Activated CD8-positive, alpha-beta T cell treated with anti-CD3 and anti-CD28 coated beads, Interleukin-2, amount 10 ng/mL, durations not matched to agents 7 days and 5 days (primary cell): ENCODE results near the gene CSRNP3. TPM values are rescaled to one million over a fixed set of nuclear protein-coding genes. Genes with fewer than 3 reads are reported as not detected.

Source experiments
- ATAC-seq: fragments of 150-1000 bp; cut with Tn5 transposase; one replicate; pipeline ENCODE4 v1.10.0; 2021; ENCODE audit warnings: moderate library complexity
- CTCF ChIA-PET: fragments of 350-600 bp; sonication (Branson Sonifier 250); formaldehyde crosslinking; loops from one replicate; lab custom pipeline; 2021; ENCODE audit warnings: antibody characterized with exemption; lab: Charles Lee
- POLR2A ChIA-PET: fragments of 350-600 bp; sonication (Branson Sonifier 250); formaldehyde crosslinking; loops from one replicate; lab custom pipeline; 2021; ENCODE audit warnings: antibody characterized with exemption; lab: Charles Lee
- DNase-seq: peaks from one replicate; pipeline ENCODE4 v3.0.0-alpha.2; 2020
- H3K27ac Mint-ChIP-seq: one replicate; pipeline ENCODE4 v1.8.0; 2021; ENCODE audit warnings: mild to moderate bottlenecking, mixed read lengths
- H3K27me3 Mint-ChIP-seq: one replicate; pipeline ENCODE4 v1.8.0; 2021; ENCODE audit warnings: low read depth, mixed read lengths
- H3K36me3 Mint-ChIP-seq: one replicate; pipeline ENCODE4 v1.8.0; 2021; ENCODE audit warnings: low read depth, mixed read lengths
- H3K4me1 Mint-ChIP-seq: one replicate; pipeline ENCODE4 v1.8.0; 2021; ENCODE audit warnings: low read depth, mixed read lengths
- H3K4me3 Mint-ChIP-seq: one replicate; pipeline ENCODE4 v1.8.0; 2021; ENCODE audit warnings: mild to moderate bottlenecking, mixed read lengths
- H3K9me3 Mint-ChIP-seq: one replicate; pipeline ENCODE4 v1.8.0; 2022; ENCODE audit warnings: mixed read lengths; ENCODE audit not compliant: insufficient read depth
- total RNA-seq, 2 experiments: library from RNA; stranded (reverse); gene quantifications; one replicate each; pipeline ENCODE4 v1.2.3, GENCODE V29; 2021

The CSRNP3 gene
- total RNA-seq, 2 experiments from 2014 or later = not detected

GRCh38 chr2:165601065-165601830 lies 131.8 kb downstream of the CSRNP3 start:
- POLR2A ChIA-PET = no interaction called here
- ATAC-seq = no peak

DNA sequence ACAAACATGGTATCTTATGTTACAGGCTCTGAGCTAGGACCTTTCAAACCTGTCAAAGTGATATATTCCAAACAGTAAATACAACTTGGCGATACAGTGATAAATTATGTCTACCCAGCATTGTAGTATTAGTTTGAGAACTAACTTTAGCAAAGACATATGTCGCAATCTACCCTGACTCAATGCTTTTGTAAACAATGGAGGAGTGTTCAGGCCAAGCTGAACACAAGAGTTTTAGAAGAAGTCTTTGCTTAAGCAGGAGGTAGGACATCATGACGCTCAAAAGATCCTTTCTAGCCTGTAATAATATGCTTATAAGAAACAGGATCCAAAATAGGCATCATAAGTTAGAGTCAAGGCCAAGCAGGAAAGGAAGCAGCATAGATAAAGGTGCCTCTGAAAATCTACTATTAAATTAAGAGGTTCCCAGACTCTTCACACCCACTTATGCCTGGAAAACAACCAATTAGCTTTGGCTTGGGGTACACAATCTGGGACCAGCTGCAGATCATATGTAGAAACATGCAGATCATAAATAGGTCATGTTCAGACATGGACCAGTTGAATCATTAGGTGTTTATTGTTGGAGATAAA lies 132.5 kb downstream of the CSRNP3 start:
- ChIA-PET CTCF (no interaction called here), POLR2A (no interaction called here)
- H3K36me3 Mint-ChIP-seq = no peaks in the 10 kb centered on the region
- no peaks in the 10 kb centered on the region for H3K4me1 Mint-ChIP-seq
- H3K9me3 Mint-ChIP-seq = no peaks in the 10 kb centered on the region
- DNase-seq (no peak), ATAC-seq (no peak)
- no peak overlapping the region for H3K4me3 Mint-ChIP-seq
- peaks cover 4% of the 10 kb centered on the region for H3K27me3 Mint-ChIP-seq
- H3K27ac Mint-ChIP-seq = no peak overlapping the region

More at GRCh38 chr2:165601065-165601830, 131.8 kb downstream of the CSRNP3 start:
- H3K27ac Mint-ChIP-seq = no peak overlapping the region
- H3K9me3 Mint-ChIP-seq = no peaks in the 10 kb centered on the region
- CTCF ChIA-PET = no interaction called here
- no peaks in the 10 kb centered on the region for H3K36me3 Mint-ChIP-seq
- no peaks in the 10 kb centered on the region for H3K4me1 Mint-ChIP-seq
- H3K27me3 Mint-ChIP-seq = peaks cover 4% of the 10 kb centered on the region
- no peak overlapping the region for H3K4me3 Mint-ChIP-seq
- no peak for DNase-seq

DNA sequence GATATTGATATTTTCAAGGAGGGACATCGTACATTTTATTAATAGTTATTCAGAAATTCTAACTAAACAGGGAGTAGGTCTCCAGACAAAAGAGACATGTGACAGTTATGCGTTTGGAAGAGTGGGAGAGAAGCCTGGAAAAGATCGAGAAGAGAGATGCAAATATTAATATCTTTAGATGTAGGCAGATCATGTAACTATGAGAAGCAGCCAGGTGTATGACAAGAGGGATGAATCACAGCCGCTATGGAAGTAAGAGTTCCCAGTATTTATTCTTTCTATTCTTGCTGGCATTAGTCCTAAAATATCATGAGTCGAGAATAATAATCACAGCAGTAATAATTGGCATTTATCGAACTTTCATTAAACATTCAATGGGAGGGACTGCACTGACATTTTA lies 140.2 kb downstream of the CSRNP3 start:
- DNase-seq = no peak
- ChIA-PET CTCF (no interaction called here), POLR2A (no interaction called here)
- no peak for ATAC-seq
- H3K36me3 Mint-ChIP-seq = no peaks in the 10 kb centered on the region
- H3K27ac Mint-ChIP-seq = no peak overlapping the region
- no peaks in the 10 kb centered on the region for H3K9me3 Mint-ChIP-seq
- peaks cover 2% of the 10 kb centered on the region for H3K27me3 Mint-ChIP-seq
- peaks cover 5% of the 10 kb centered on the region for H3K4me1 Mint-ChIP-seq
- H3K4me3 Mint-ChIP-seq = no peak overlapping the region

GRCh38 chr2:165610591-165611029 lies 141.1 kb downstream of the CSRNP3 start:
- CTCF ChIA-PET = no interaction called here
- POLR2A ChIA-PET = no interaction called here
- no peak overlapping the region for H3K4me3 Mint-ChIP-seq
- DNase-seq (no peak), ATAC-seq (no peak)
- peaks cover 5% of the 10 kb centered on the region for H3K4me1 Mint-ChIP-seq
- no peaks in the 10 kb centered on the region for H3K36me3 Mint-ChIP-seq
- no peak overlapping the region for H3K27ac Mint-ChIP-seq
- no peaks in the 10 kb centered on the region for H3K9me3 Mint-ChIP-seq
- H3K27me3 Mint-ChIP-seq = peaks cover 2% of the 10 kb centered on the region

DNA sequence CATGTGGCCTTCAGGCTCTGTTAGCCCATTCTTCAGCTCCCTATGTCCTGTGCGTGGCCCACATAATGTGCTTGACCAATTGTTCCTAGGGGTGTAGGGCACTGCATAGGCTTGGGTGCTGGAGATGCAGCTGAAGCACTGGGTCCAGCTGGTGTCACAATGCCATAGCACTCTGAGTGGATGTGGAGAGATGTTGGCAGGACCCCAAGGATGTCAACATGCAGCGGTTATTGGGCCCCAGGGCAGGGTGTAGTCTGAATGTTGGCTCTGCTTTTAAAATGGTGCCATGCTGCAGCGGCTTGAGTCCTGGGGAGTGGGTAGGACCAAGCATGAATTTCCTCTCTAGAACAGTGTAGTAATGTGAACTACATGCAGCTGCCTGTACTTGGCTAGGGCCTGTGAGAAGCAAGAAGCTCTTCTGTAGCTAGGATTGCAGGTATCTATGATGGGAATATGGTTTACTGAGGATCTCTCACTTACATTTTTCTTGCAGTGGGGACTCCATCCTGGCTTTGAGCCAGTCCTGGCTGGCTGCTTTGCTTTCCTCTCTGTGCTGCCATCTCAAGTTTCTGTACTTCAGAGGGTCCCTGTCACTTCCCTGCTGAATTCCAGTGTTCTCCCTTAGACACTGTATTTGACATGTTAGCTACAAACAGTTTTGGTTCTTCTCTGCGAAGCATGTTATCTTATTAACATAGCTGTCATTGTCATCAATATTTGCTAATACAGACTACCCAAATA lies 148.4 kb downstream of the CSRNP3 start:
- Mint-ChIP-seq H3K4me3 (no peak overlapping the region), H3K36me3 (no peaks in the 10 kb centered on the region), H3K27me3 (peaks cover 5% of the 10 kb centered on the region), H3K9me3 (no peaks in the 10 kb centered on the region), H3K4me1 (no peaks in the 10 kb centered on the region), H3K27ac (no peak overlapping the region)
- DNase-seq (no peak), ATAC-seq (no peak)
- ChIA-PET CTCF (no interaction called here), POLR2A (no interaction called here)

GRCh38 chr2:165618806-165619205 lies 149.3 kb downstream of the CSRNP3 start:
- H3K27me3 Mint-ChIP-seq = peaks cover 5% of the 10 kb centered on the region
- no peak overlapping the region for H3K4me3 Mint-ChIP-seq
- no peaks in the 10 kb centered on the region for H3K9me3 Mint-ChIP-seq
- ChIA-PET CTCF (no interaction called here), POLR2A (no interaction called here)
- no peak overlapping the region for H3K27ac Mint-ChIP-seq
- DNase-seq (no peak), ATAC-seq (no peak)
- no peaks in the 10 kb centered on the region for H3K36me3 Mint-ChIP-seq
- H3K4me1 Mint-ChIP-seq = no peaks in the 10 kb centered on the region

GRCh38 chr2:165621086-165621560 lies 151.6 kb downstream of the CSRNP3 start:
- H3K36me3 Mint-ChIP-seq = no peaks in the 10 kb centered on the region
- DNase-seq = no peak
- no peaks in the 10 kb centered on the region for H3K9me3 Mint-ChIP-seq
- ATAC-seq = no peak
- H3K27ac Mint-ChIP-seq = no peak overlapping the region
- ChIA-PET POLR2A (no interaction called here), CTCF (no interaction called here)
- peaks cover 5% of the 10 kb centered on the region for H3K27me3 Mint-ChIP-seq
- H3K4me1 Mint-ChIP-seq = no peaks in the 10 kb centered on the region
- H3K4me3 Mint-ChIP-seq = no peak overlapping the region

DNA sequence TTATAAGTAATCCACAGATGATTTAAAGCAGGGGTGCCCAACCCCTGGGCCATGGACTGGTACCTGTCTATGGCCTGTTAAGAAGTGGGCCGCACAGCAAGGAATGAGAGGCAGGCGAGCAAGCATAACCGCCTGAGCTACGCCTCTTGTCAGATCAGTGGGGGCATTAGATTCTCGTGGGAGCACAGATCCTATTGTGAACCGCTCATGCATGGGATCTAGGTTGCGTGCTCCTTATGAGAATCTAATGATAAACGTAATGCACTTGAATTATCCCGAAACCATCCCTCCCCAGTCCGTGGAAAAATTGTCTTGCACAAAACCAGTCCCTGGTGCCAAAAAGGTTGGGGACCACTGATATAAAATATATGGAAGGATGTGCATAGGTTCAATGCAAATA lies 153.7 kb downstream of the CSRNP3 start:
- H3K27me3 Mint-ChIP-seq = peaks cover 5% of the 10 kb centered on the region
- H3K4me1 Mint-ChIP-seq = no peaks in the 10 kb centered on the region
- ATAC-seq (no peak), DNase-seq (no peak)
- ChIA-PET CTCF (interaction anchor here (2.0 kb wide), 1 partner anchor 251 kb away, joined by 6 read pairs; no protein-coding TSS in a partner anchor), POLR2A (no interaction called here)
- no peaks in the 10 kb centered on the region for H3K9me3 Mint-ChIP-seq
- H3K4me3 Mint-ChIP-seq = no peak overlapping the region
- H3K36me3 Mint-ChIP-seq = no peaks in the 10 kb centered on the region
- no peak overlapping the region for H3K27ac Mint-ChIP-seq

DNA sequence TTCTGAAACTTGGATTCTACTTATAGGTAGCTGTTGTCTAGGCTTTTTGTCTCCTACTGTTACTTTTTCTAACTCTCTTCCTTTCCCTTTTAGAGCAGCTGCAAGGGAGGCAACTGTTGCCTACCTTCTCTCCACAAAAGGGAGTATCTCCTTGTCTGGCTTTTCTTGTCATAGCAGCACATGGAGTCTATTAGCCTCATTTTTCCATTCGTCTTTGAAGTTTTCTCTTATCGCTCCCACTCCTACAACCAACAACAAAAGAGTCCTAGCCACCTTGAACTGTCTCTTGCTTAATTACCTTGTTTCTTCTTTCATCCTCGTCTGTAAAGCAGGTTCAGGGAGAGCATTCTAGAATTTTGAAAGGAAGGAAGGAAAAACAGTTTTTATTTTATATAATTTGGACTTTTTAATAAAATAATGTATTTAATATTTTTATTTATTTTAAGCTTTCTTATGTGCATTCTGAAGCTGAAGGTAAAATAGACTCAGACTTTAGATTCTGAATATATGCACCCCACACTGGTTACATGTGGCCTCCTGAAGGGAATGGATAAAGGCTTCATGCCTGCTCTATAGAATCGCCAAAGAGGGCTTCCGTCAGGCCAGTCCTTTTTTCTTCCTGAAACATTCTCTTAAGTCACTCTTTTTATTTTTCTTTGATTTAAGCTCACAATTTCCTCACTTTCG lies 154.4 kb downstream of the CSRNP3 start:
- H3K36me3 Mint-ChIP-seq = no peaks in the 10 kb centered on the region
- H3K9me3 Mint-ChIP-seq = no peaks in the 10 kb centered on the region
- DNase-seq (no peak), ATAC-seq (no peak)
- no peak overlapping the region for H3K4me3 Mint-ChIP-seq
- no peak overlapping the region for H3K27ac Mint-ChIP-seq
- H3K4me1 Mint-ChIP-seq = no peaks in the 10 kb centered on the region
- ChIA-PET POLR2A (no interaction called here), CTCF (interaction anchor here (2.0 kb wide), 1 partner anchor 251 kb away, joined by 6 read pairs; no protein-coding TSS in a partner anchor)
- peaks cover 5% of the 10 kb centered on the region for H3K27me3 Mint-ChIP-seq

- ChIA-PET CTCF (no interaction called here), POLR2A (no interaction called here)
- no peak for ATAC-seq
Observed at GRCh38 chr2:165624470-165624800, 154.9 kb downstream of the CSRNP3 start.

GRCh38 chr2:165627470-165627869 lies 158.0 kb downstream of the CSRNP3 start:
- H3K27me3 Mint-ChIP-seq = no peaks in the 10 kb centered on the region
- no peaks in the 10 kb centered on the region for H3K36me3 Mint-ChIP-seq
- peaks cover 9% of the 10 kb centered on the region for H3K4me1 Mint-ChIP-seq
- ATAC-seq (no peak), DNase-seq (no peak)
- ChIA-PET CTCF (interaction anchor here (1.6 kb wide), 1 partner anchor 247 kb away, joined by 4 read pairs; no protein-coding TSS in a partner anchor), POLR2A (no interaction called here)
- H3K27ac Mint-ChIP-seq = no peak overlapping the region
- no peaks in the 10 kb centered on the region for H3K9me3 Mint-ChIP-seq
- H3K4me3 Mint-ChIP-seq = no peak overlapping the region

More at GRCh38 chr2:165624470-165624800, 154.9 kb downstream of the CSRNP3 start:
- H3K9me3 Mint-ChIP-seq = no peaks in the 10 kb centered on the region
- no peaks in the 10 kb centered on the region for H3K4me1 Mint-ChIP-seq
- H3K4me3 Mint-ChIP-seq = no peak overlapping the region
- H3K27ac Mint-ChIP-seq = no peak overlapping the region
- DNase-seq = no peak
- H3K27me3 Mint-ChIP-seq = peaks cover 5% of the 10 kb centered on the region
- H3K36me3 Mint-ChIP-seq = no peaks in the 10 kb centered on the region
